Heart left ventricle (tissue), 16 donors: ENCODE results near the gene ABHD16A. TPM values are rescaled to one million over a fixed set of nuclear protein-coding genes. Genes with fewer than 3 reads are reported as not detected.

Experiments used
- ATAC-seq, 4 donors: fragments of 200-7000 bp; cut with Tn5 transposase; one replicate each; pipeline ENCODE4 v1.9.1; 2020 to 2022; ENCODE audit warnings: moderate library complexity in 4 of 4, mild to moderate bottlenecking in 3 of 4, moderate number of reproducible peaks in 1 of 4
- DNase-seq, 5 donors: peaks; one replicate each; pipeline ENCODE4 v3.0.0-alpha.2; 2020
- H3K27ac ChIP-seq, 12 donors: fragments of 200-600 bp; sonication (generic) in 4 of 12; one replicate each; pipeline versions ENCODE4 v1.5.0 to v1.8.0; 2016 to 2022; ENCODE audit warnings: mild to moderate bottlenecking in 2 of 12
- H3K27me3 ChIP-seq, 9 donors: fragments of 200-600 bp; sonication (generic) in 2 of 9; one replicate each; pipeline versions ENCODE4 v1.5.1 to v1.8.0; 2016 to 2022; ENCODE audit warnings: mild to moderate bottlenecking in 3 of 9
- H3K36me3 ChIP-seq, 9 donors: fragments of 200-600 bp; sonication (generic) in 2 of 9; one replicate each; pipeline versions ENCODE4 v1.5.0 to v1.8.0; 2018 to 2022; ENCODE audit warnings: mild to moderate bottlenecking in 2 of 9
- H3K4me1 ChIP-seq, 12 donors: fragments of 200-600 bp; sonication (generic) in 4 of 12; one replicate each; pipeline versions ENCODE4 v1.5.0 to v1.8.0; 2016 to 2022; ENCODE audit warnings: mild to moderate bottlenecking in 3 of 12
- H3K4me3 ChIP-seq, 12 donors: fragments of 200-600 bp; sonication (generic) in 4 of 12; one replicate each; pipeline versions ENCODE4 v1.5.0 to v1.8.0; 2017 to 2022; ENCODE audit warnings: mild to moderate bottlenecking in 9 of 12, moderate library complexity in 4 of 12
- H3K9me3 ChIP-seq, 12 donors: fragments of 200-600 bp; sonication (generic) in 4 of 12; one replicate each; pipeline versions ENCODE4 v1.5.0 to v1.8.0; 2016 to 2022; ENCODE audit warnings: mild to moderate bottlenecking in 1 of 12
- POLR2A ChIP-seq, 2 donors: fragments of 450-650 bp; IDR thresholded peaks; one replicate each; pipeline ENCODE4 v1.6.1; 2017; ENCODE audit warnings: antibody characterized with exemption in 2 of 2, mild to moderate bottlenecking in 2 of 2, moderate library complexity in 2 of 2
- WGBS, 4 donors: extraction: QIAGEN DNeasy Blood & Tissue Kit in 2 of 4; methylation state at CpG; one replicate each; pipeline versions ENCODE4 v1.1.5 to v1.1.7; 2013 to 2018; 5-methylcytosine and 5-hydroxymethylcytosine counted together
- intact Hi-C, 10 donors: fragments of 100-400 bp; cut with DNase I; formaldehyde crosslinking; loops; one replicate each; pipeline versions ENCODE4 v1.11.1 to v1.14.2; 2022
- polyA plus RNA-seq, 2 donors: library from polyadenylated mRNA; stranded (reverse); fragments of 200-250 nt; gene quantifications; one replicate each; pipeline ENCODE4 v1.2.3, GENCODE V29; 2013
- total RNA-seq, 9 donors: library from RNA; depleted of rRNA in 2 of 9; stranded (reverse); fragments of >200 nt in 2 of 9; fragmentation: NEBNext Ultra II Directional in 3 of 9; extraction: Animal tissue kit (Norgen Biotek cat#: 25700) in 3 of 9; gene quantifications; one replicate each; pipeline versions ENCODE4 v1.1.0 to v1.2.4, GENCODE V29; 2016 to 2023
- TF ChIP-seq, protein P1 (sequence below), 12 donors: fragments of 200-600 bp; sonication (generic) in 4 of 12; IDR thresholded peaks; one replicate each; pipeline versions ENCODE4 v1.5.0 to v1.8.0; 2018 to 2022; ENCODE audit warnings: antibody characterized with exemption in 12 of 12, mild to moderate bottlenecking in 5 of 12
- donor health status: ischemic (EF 13 %, LVEDD 7.1; RV severe dilation, severe dysfunction).
- donor health status: healthy with polysubstance abuse.
- donor health status: DM: no; HTN: yes; CAD: no.
- donor health status: DM: no; HTN: no; CAD: no.
- donor health status: ischemic (EF 25% LVEDD 6.9; RV normal size, moderate dysfunction).
- donor health status: ischemic (EF 25% LVEDD 5.7; RV mildly dilated, moderate dysfunction).
- donor health status: healthy.
- donor health status: DM: yes; HTN: yes; CAD: no.
- donor health status: ischemic (EF 35%, LVEDD 5.7; RV mildly dilated, moderate dysfunction).
- donor health status: nonischemic (EF 11% LVEDD 7.7; RV severe dilation, severe dysfunction).
- donor health status: DM: yes; HTN: yes; CAD: no.
- donor health status: PGD.
- donor health status: ischemic (EF 29% LVEDD 5.4; RV normal size, mild dysfunction).
- donor health status: nonischemic (EF 23%, LVEDD 6.1; RV moderate dilation, normal function).

The ABHD16A gene
- total and polyA plus RNA-seq, 11 donors: 16.5 to 54.7 (median 27.4) TPM

DNA sequence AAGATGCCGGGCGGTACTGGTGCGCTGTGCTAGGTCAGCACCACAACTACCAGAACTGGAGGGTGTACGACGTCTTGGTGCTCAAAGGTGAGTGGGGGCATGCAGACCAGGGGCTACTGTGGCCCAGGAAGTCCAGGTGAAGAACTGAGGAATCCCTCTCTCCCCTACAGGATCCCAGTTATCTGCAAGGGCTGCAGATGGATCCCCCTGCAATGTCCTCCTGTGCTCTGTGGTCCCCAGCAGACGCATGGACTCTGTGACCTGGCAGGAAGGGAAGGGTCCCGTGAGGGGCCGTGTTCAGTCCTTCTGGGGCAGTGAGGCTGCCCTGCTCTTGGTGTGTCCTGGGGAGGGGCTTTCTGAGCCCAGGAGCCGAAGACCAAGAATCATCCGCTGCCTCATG lies 4.6 kb upstream of the ABHD16A start:
- peaks cover 0 to 16% (median 5%) of the 10 kb centered on the region in 12 donors for H3K4me1 ChIP-seq
- no peaks in the 10 kb centered on the region for H3K27me3 ChIP-seq
- H3K9me3 ChIP-seq: no peaks in the 10 kb centered on the region
- intact Hi-C loops: no loop called here
- ATAC-seq: no peak
- WGBS, 4 donors: 86 to 100% (median 92%) methylated on average over 2 to 10 of the region's 10 CpGs
- no peak overlapping the region for H3K27ac ChIP-seq
- H3K36me3 ChIP-seq: no peaks in the 10 kb centered on the region
- peak in 1 of 5 donors; percentile 9 for DNase-seq
- TF ChIP-seq, protein P1, sequence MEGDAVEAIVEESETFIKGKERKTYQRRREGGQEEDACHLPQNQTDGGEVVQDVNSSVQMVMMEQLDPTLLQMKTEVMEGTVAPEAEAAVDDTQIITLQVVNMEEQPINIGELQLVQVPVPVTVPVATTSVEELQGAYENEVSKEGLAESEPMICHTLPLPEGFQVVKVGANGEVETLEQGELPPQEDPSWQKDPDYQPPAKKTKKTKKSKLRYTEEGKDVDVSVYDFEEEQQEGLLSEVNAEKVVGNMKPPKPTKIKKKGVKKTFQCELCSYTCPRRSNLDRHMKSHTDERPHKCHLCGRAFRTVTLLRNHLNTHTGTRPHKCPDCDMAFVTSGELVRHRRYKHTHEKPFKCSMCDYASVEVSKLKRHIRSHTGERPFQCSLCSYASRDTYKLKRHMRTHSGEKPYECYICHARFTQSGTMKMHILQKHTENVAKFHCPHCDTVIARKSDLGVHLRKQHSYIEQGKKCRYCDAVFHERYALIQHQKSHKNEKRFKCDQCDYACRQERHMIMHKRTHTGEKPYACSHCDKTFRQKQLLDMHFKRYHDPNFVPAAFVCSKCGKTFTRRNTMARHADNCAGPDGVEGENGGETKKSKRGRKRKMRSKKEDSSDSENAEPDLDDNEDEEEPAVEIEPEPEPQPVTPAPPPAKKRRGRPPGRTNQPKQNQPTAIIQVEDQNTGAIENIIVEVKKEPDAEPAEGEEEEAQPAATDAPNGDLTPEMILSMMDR (IDR thresholded peaks at IDR 0.05): no peak
- TF ChIP-seq POLR2A (IDR thresholded peaks at IDR 0.05): no peak
- H3K4me3 ChIP-seq: no peak overlapping the region

DNA sequence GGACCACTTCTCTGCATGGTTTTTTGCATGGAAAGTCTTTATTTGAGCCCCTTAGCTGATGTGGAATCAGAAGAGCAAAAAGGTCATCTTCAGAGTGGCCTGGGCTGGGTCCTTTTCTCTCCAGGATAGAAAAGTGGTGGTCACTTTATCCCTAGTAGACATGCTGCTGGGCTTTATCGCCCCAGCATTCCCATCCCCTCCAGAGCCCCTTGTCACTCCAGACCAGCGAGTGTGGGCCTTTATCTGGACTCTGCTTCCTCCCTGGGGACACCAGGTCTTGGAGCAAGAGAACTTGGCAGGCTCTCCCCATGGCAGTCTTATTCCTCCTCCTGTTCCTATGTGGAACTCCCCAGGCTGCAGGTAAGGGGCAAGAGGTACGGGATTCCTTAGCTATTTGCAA lies 3.5 kb upstream of the ABHD16A start, which contains the start of gene LY6G6F:
LY6G6F (plus strand) TSS at position 268 of the 400 bp plus-strand sequence; CDS start at position 309, 41 bp downstream.
- intact Hi-C loops: no loop called here
- H3K9me3 ChIP-seq: no peaks in the 10 kb centered on the region
- no peaks in the 10 kb centered on the region for H3K27me3 ChIP-seq
- DNase-seq: peak in 1 of 5 donors; percentile 15
- WGBS, 4 donors: 8 to 31% (median 22%) methylated on average over 3 of the region's 3 CpGs
- no peak within 1 kb of the TSS for H3K4me3 ChIP-seq
- ATAC-seq: no peak
- H3K36me3 ChIP-seq: no peaks in the 10 kb centered on the region
- no peak for TF ChIP-seq POLR2A (IDR thresholded peaks at IDR 0.05)
- TF ChIP-seq, protein P1 (IDR thresholded peaks at IDR 0.05): no peak
- peaks cover 3 to 24% (median 11%) of the 10 kb centered on the region in 12 donors for H3K4me1 ChIP-seq
- no peak within 1 kb of the TSS for H3K27ac ChIP-seq

DNA sequence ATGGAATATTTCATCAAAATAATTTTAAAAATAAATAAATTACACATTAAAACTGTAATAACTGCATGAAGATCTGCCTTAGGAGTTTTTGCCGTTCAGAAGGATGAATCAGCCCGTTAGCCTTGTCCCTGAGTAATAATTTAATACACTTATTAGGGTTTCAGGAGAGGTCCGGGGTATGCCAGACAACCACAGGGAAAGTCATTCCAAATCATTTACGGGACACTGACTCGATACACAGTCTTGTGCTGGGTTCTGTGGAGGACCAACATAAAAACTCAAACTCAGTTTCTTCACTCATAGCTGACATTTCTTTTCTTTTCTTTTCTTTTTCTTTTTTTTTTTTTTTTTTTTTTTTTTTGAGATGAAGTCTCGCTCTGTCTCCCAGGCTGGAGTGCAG lies 2.8 kb upstream of the ABHD16A start:
- H3K27me3 ChIP-seq: no peaks in the 10 kb centered on the region
- intact Hi-C loops: no loop called here
- ATAC-seq (no peak), DNase-seq (peak in 1 of 5 donors; percentile 3)
- no peaks in the 10 kb centered on the region for H3K9me3 ChIP-seq
- WGBS, 4 donors: 90 to 94% (median 93%) methylated on average over 6 of the region's 6 CpGs
- H3K27ac ChIP-seq: no peak overlapping the region
- H3K36me3 ChIP-seq: peaks cover 0 to 6% (median 2%) of the 10 kb centered on the region in 9 donors
- H3K4me1 ChIP-seq: peaks cover 3 to 25% (median 18%) of the 10 kb centered on the region in 12 donors
- no peak overlapping the region for H3K4me3 ChIP-seq
- TF ChIP-seq, protein P1 (IDR thresholded peaks at IDR 0.05): no peak
- no peak for TF ChIP-seq POLR2A (IDR thresholded peaks at IDR 0.05)

DNA sequence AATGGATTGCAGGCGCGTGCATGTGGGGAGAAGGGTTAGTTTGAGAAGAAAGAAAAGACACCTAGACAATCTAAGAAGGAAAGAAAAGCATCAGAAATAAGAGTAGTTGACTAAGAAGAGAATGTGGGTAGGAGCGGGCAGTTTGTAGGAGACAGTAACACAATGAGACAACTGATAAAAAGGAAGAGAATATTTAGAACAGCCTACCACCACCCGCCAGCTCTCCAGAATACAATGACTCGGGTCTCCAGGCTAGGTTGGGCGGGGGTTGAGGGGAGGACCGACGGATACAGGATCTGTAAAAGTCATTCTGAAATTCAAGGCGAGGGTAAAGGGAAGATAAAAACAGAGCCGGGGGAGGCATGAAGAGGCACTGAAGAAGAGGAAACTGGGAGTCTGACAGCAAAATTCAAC lies 712 bp downstream of the ABHD16A start:
- 0 to 1% (median 1%) methylated on average over 10 of the region's 10 CpGs for WGBS, 4 donors
- peak overlapping the region; percentile 58 to 99 (median 78) for H3K4me3 ChIP-seq
- DNase-seq (peak in 2 of 5 donors; percentile 27), ATAC-seq (peak in 2 of 4 donors; percentile 24 to 29)
- intact Hi-C loops: loop anchor here in 4 of 10 donors (2.0 to 5.0 kb wide), 3 partner anchors 26 to 130 kb away; partner anchors contain the start of genes DDAH2 (in 2 of the 4) and CLIC1 (in 1 of the 4)
- H3K27ac ChIP-seq: peak overlapping the region; percentile 90 to 100 (median 98)
- no peak for TF ChIP-seq POLR2A (IDR thresholded peaks at IDR 0.05)
- TF ChIP-seq, protein P1 (IDR thresholded peaks at IDR 0.05): no peak
- H3K36me3 ChIP-seq: peaks cover 0 to 38% (median 31%) of the 10 kb centered on the region in 9 donors
- H3K27me3 ChIP-seq: no peaks in the 10 kb centered on the region
- no peaks in the 10 kb centered on the region for H3K9me3 ChIP-seq
- H3K4me1 ChIP-seq: peaks cover 3 to 35% (median 21%) of the 10 kb centered on the region in 12 donors
